Spleen (tissue), 11 donors: ENCODE data around the gene FIS1. TPM values are rescaled to one million over a fixed set of nuclear protein-coding genes. Genes with fewer than 3 reads are reported as not detected.
"Not testable (repeated sequence)": the region's sequence is repeated elsewhere in the genome, so short reads cannot be mapped to it uniquely, and the experiment has no call there.

Experiments
- DNase-seq: peaks from one replicate; pipeline ENCODE4 v3.0.0-alpha.2; 2020
- H3K27ac ChIP-seq, 8 donors: fragments of 200-600 bp; sonication (generic) in 7 of 8; 1 replicate in 4 of 8; 2 replicates in 4 of 8; pipeline versions ENCODE4 v1.5.0 to v1.8.0; 2016 to 2021; ENCODE audit warnings: inconsistent platforms in 4 of 8, mild to moderate bottlenecking in 4 of 8, moderate library complexity in 1 of 8
- H3K27me3 ChIP-seq, 7 donors: fragments of 200-600 bp; sonication (generic) in 6 of 7; replicated peaks in 1 of 7; 1 replicate in 4 of 7; 2 replicates in 3 of 7; pipeline versions ENCODE4 v1.5.0 to v1.8.0; 2016 to 2021; ENCODE audit warnings: inconsistent platforms in 3 of 7, mild to moderate bottlenecking in 1 of 7
- H3K36me3 ChIP-seq, 6 donors: fragments of 200-600 bp; sonication (generic) in 5 of 6; 1 replicate in 4 of 6; 2 replicates in 2 of 6; pipeline versions ENCODE4 v1.5.0 to v1.8.0; 2016 to 2021; ENCODE audit warnings: inconsistent platforms in 2 of 6
- H3K4me1 ChIP-seq, 6 donors: fragments of 200-600 bp; sonication (generic) in 5 of 6; 1 replicate in 3 of 6; 2 replicates in 3 of 6; pipeline versions ENCODE4 v1.5.0 to v1.8.0; 2016 to 2021; ENCODE audit warnings: inconsistent platforms in 3 of 6
- H3K4me3 ChIP-seq, 8 donors: fragments of 200-600 bp; sonication (generic) in 7 of 8; 1 replicate in 4 of 8; 2 replicates in 4 of 8; pipeline versions ENCODE4 v1.5.0 to v1.8.0; 2016 to 2021; ENCODE audit warnings: inconsistent platforms in 4 of 8, mild to moderate bottlenecking in 4 of 8, moderate library complexity in 2 of 8
- H3K9me3 ChIP-seq, 8 donors: fragments of 200-600 bp; sonication (generic) in 7 of 8; 1 replicate in 4 of 8; 2 replicates in 4 of 8; pipeline versions ENCODE4 v1.5.0 to v1.8.0; 2016 to 2021; ENCODE audit warnings: inconsistent platforms in 4 of 8
- POLR2A ChIP-seq, 3 donors: fragments of 450-650 bp; IDR thresholded peaks; one replicate each; pipeline ENCODE4 v1.5.1; 2017; ENCODE audit warnings: antibody characterized with exemption in 3 of 3, mild to moderate bottlenecking in 1 of 3
- POLR2AphosphoS5 ChIP-seq, 3 donors: sonication (generic); formaldehyde crosslinking; IDR thresholded peaks; one replicate each; pipeline ENCODE4 v1.5.1; 2017; ENCODE audit warnings: antibody characterized with exemption in 3 of 3
- WGBS, 5 donors: extraction: QIAGEN DNeasy Blood & Tissue Kit in 3 of 5; methylation state at CpG; one replicate each; pipeline versions ENCODE4 v1.1.5 to v1.1.7; 2013 to 2018; 5-methylcytosine and 5-hydroxymethylcytosine counted together
- intact Hi-C: fragments of 100-400 bp; cut with DNase I; formaldehyde crosslinking; loops from one replicate; pipeline ENCODE4 v1.15.0; 2023; ENCODE audit warnings: low total_unique reads
- polyA plus RNA-seq, 3 donors: library from polyadenylated mRNA; stranded (reverse); fragments of 200-250 nt; gene quantifications; one replicate each; pipeline ENCODE4 v1.2.1, GENCODE V29; 2013
- total RNA-seq, 7 donors: library from RNA; depleted of rRNA in 3 of 7; stranded (reverse); fragments of >200 nt in 3 of 7; fragmentation: NEBNext Ultra II Directional in 4 of 7; extraction: Animal tissue kit (Norgen Biotek cat#: 25700) in 4 of 7; gene quantifications; one replicate each; pipeline versions ENCODE4 v1.1.0 to v1.2.1, GENCODE V29; 2016 to 2021
- TF ChIP-seq, protein P1 (sequence below), 11 experiments: fragments of 200-600 bp in 7 of 11; fragments of 450-650 bp in 4 of 11; sonication (generic) in 4 of 11; IDR thresholded peaks in 8 of 11; conservative IDR thresholded peaks in 3 of 11; 1 replicate in 7 of 11; 2 replicates in 4 of 11; pipeline versions ENCODE4 v1.4.0 to v1.8.0; 2016 to 2021; ENCODE audit warnings: antibody characterized with exemption in 11 of 11, inconsistent platforms in 4 of 11, mild to moderate bottlenecking in 1 of 11
- donor health status: healthy with polysubstance abuse.
- donor health status: DM: no; HTN: no; CAD: no; lungs with moderate emphysema.
- donor health status: DM: no; HTN: no; CAD: no.
- donor health status: Bipolar disorder and iron deficiency.
- donor health status: healthy.
- donor health status: DM: no; HTN: no; CAD: no.
- donor health status: DM: yes; HTN: yes; CAD: no.

FIS1 gene
- total and polyA plus RNA-seq, 10 donors: 130 to 250 (median 179) TPM

- TF ChIP-seq, protein P1, sequence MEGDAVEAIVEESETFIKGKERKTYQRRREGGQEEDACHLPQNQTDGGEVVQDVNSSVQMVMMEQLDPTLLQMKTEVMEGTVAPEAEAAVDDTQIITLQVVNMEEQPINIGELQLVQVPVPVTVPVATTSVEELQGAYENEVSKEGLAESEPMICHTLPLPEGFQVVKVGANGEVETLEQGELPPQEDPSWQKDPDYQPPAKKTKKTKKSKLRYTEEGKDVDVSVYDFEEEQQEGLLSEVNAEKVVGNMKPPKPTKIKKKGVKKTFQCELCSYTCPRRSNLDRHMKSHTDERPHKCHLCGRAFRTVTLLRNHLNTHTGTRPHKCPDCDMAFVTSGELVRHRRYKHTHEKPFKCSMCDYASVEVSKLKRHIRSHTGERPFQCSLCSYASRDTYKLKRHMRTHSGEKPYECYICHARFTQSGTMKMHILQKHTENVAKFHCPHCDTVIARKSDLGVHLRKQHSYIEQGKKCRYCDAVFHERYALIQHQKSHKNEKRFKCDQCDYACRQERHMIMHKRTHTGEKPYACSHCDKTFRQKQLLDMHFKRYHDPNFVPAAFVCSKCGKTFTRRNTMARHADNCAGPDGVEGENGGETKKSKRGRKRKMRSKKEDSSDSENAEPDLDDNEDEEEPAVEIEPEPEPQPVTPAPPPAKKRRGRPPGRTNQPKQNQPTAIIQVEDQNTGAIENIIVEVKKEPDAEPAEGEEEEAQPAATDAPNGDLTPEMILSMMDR (IDR thresholded peaks at IDR 0.05 in 8 of 11, conservative IDR thresholded peaks at IDR 0.05 in 3 of 11): no peak
- TF ChIP-seq POLR2A (IDR thresholded peaks at IDR 0.05) (no peak), POLR2AphosphoS5 (IDR thresholded peaks at IDR 0.05) (no peak)
- H3K27me3 ChIP-seq: peaks cover 4 to 62% (median 25%) of the 10 kb centered on the region in 7 donors
- H3K4me3 ChIP-seq: peak within 1 kb of the TSS in 6 of 8 donors; percentile 5 to 53 (median 19)
- intact Hi-C loops: no loop called here
- WGBS, 5 donors: 33 to 41% (median 34%) methylated on average over 19 to 21 of the region's 21 CpGs
- H3K4me1 ChIP-seq: peaks cover 0 to 41% (median 26%) of the 10 kb centered on the region in 6 donors
- H3K27ac ChIP-seq: no peak within 1 kb of the TSS
- no peak for DNase-seq
- H3K9me3 ChIP-seq: no peaks in the 10 kb centered on the region
- H3K36me3 ChIP-seq: peaks cover 0 to 5% (median 2%) of the 10 kb centered on the region in 6 donors
Observed at GRCh38 chr7:101200862-101201599, 43.9 kb downstream of the FIS1 start, which contains the start of gene MOGAT3. Gene MOGAT3, minus strand, starts transcription at chr7:101201036. Its CDS starts 182 bp downstream, at chr7:101200854.

DNA sequence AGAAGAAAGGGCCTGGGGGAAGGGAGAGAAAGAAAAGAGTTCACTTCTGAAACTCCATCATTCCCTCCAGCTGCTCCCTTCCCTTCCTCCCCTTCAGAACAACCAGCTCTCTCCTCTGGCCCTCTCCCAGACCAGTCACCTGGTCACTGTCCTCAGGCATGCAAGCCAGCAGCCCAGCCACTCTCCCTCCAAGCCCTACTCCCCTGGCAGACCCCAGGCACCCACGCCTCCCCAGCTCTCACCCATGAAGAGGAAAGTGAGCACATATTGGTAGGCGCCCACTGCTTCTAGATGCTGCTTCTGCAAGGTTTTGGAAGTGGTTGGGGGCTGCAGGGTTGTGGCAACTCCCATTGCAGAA is 44.4 kb downstream of the FIS1 start:
- H3K27ac ChIP-seq: no peak overlapping the region
- no peak overlapping the region for H3K4me3 ChIP-seq
- no peak for TF ChIP-seq POLR2AphosphoS5 (IDR thresholded peaks at IDR 0.05)
- TF ChIP-seq POLR2A (IDR thresholded peaks at IDR 0.05): no peak
- TF ChIP-seq, protein P1 (IDR thresholded peaks at IDR 0.05 in 8 of 11, conservative IDR thresholded peaks at IDR 0.05 in 3 of 11): no peak
- peaks cover 4 to 68% (median 25%) of the 10 kb centered on the region in 7 donors for H3K27me3 ChIP-seq
- H3K4me1 ChIP-seq: peaks cover 0 to 41% (median 26%) of the 10 kb centered on the region in 6 donors
- DNase-seq: no peak
- no peaks in the 10 kb centered on the region for H3K9me3 ChIP-seq
- WGBS, 5 donors: 73 to 88% (median 83%) methylated on average over 2 of the region's 2 CpGs
- intact Hi-C loops: no loop called here
- no peaks in the 10 kb centered on the region for H3K36me3 ChIP-seq

DNA sequence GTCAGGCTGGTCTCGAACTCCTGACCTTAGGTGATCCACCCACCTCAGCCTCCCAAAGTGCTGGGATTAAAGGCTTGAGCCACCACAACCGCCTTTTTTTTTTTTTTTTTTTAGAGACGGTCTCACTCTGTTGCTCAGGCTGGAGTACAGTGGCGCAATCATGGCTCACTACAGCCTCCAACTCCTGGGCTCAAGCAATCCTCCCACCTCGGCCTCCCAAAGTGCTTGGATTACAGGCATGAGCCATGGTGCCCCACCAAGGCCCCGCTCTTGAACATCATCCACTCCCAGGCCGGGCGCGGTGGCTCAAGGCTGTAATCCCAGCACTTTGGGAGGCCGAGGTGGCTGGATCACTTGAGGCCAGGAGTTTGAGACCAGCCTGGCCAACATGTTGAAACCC is 45.4 kb downstream of the FIS1 start:
- intact Hi-C loops: loop anchor here (10.0 kb wide), 1 partner anchor 55 kb away; no protein-coding TSS in a partner anchor
- 91 to 94% (median 94%) methylated on average over 10 of the region's 10 CpGs for WGBS, 5 donors

GRCh38 chr7:101198476-101198875 is 46.4 kb downstream of the FIS1 start:
- 66 to 80% (median 75%) methylated on average over 14 of the region's 14 CpGs for WGBS, 5 donors
- Histone ChIP-seq H3K27ac (no peak overlapping the region), H3K4me3 (no peak overlapping the region), H3K9me3 (no peaks in the 10 kb centered on the region), H3K4me1 (peaks cover 0 to 27% (median 19%) of the 10 kb centered on the region in 6 donors), H3K36me3 (no peaks in the 10 kb centered on the region), H3K27me3 (peaks cover 4 to 73% (median 25%) of the 10 kb centered on the region in 7 donors)
- intact Hi-C loops: loop anchor here (10.0 kb wide), 1 partner anchor 54 kb away; no protein-coding TSS in a partner anchor
- DNase-seq: no peak
- TF ChIP-seq POLR2A (IDR thresholded peaks at IDR 0.05) (no peak), POLR2AphosphoS5 (IDR thresholded peaks at IDR 0.05) (no peak)
- TF ChIP-seq, protein P1 (IDR thresholded peaks at IDR 0.05 in 8 of 11, conservative IDR thresholded peaks at IDR 0.05 in 3 of 11): no peak

More for the DNA sequence above, 45.4 kb downstream of the FIS1 start:
- not testable (repeated sequence) for H3K36me3 ChIP-seq, H3K27ac ChIP-seq, DNase-seq, H3K4me3 ChIP-seq, H3K9me3 ChIP-seq
- Histone ChIP-seq H3K4me1 (peaks cover 0 to 37% (median 26%) of the 10 kb centered on the region in 6 donors), H3K27me3 (peaks cover 4 to 74% (median 25%) of the 10 kb centered on the region in 7 donors)
